OCI-LY1 (cell line): Measurements from ENCODE around the gene SLC24A3.

ENCODE experiments used
- H2AFZ ChIP-seq: fragments of 200-600 bp; sonication (generic), shearing (Covaris generic); 2 replicates; pipeline ENCODE4 v1.6.0; 2014; ENCODE audit warnings: antibody characterized with exemption, mild to moderate bottlenecking, low read length
- H3F3A ChIP-seq: fragments of 200-600 bp; sonication (generic), shearing (Covaris generic); 2 replicates; pipeline ENCODE4 v1.6.0; 2014; ENCODE audit warnings: mild to moderate bottlenecking, antibody characterized with exemption, low read length, moderate library complexity; ENCODE audit not compliant: insufficient read depth
- H3K27ac ChIP-seq: fragments of 200-600 bp; sonication (generic); 2 replicates; pipeline ENCODE4 v1.5.1; 2014; ENCODE audit warnings: low read length, mixed run types, mild to moderate bottlenecking, low read depth; ENCODE audit not compliant: poor library complexity, severe bottlenecking
- H3K27me3 ChIP-seq: fragments of 200-600 bp; sonication (generic); 2 replicates; pipeline ENCODE4 v1.6.0; 2014; ENCODE audit warnings: antibody characterized with exemption, mild to moderate bottlenecking, low read length, moderate library complexity; ENCODE audit not compliant: insufficient read depth
- H3K36me3 ChIP-seq: fragments of 200-600 bp; sonication (generic); 2 replicates; pipeline ENCODE4 v1.6.1; 2014; ENCODE audit warnings: mild to moderate bottlenecking, antibody characterized with exemption, low read length, moderate library complexity, mixed read lengths; ENCODE audit not compliant: insufficient read depth
- H3K4me1 ChIP-seq: fragments of 200-600 bp; sonication (generic); 2 replicates; pipeline ENCODE4 v1.5.1; 2014; ENCODE audit warnings: mild to moderate bottlenecking, low read length, moderate library complexity; ENCODE audit not compliant: insufficient read depth, severe bottlenecking
- H3K4me2 ChIP-seq: fragments of 200-600 bp; sonication (generic), shearing (Covaris generic); 2 replicates; pipeline ENCODE4 v1.6.1; 2014; ENCODE audit warnings: low read length
- H3K4me3 ChIP-seq: fragments of 200-600 bp; sonication (generic); 2 replicates; pipeline ENCODE4 v1.5.1; 2014; ENCODE audit warnings: low read length, low read depth, mild to moderate bottlenecking, mixed read lengths; ENCODE audit not compliant: poor library complexity, severe bottlenecking
- H3K79me2 ChIP-seq: fragments of 200-600 bp; shearing (Covaris generic); 2 replicates; pipeline ENCODE4 v1.6.1; 2016; ENCODE audit warnings: mixed run types, low read length, mixed read lengths; ENCODE audit not compliant: insufficient read depth
- H3K9ac ChIP-seq: fragments of 200-600 bp; sonication (generic), shearing (Covaris generic); 2 replicates; pipeline ENCODE4 v1.6.1; 2014; ENCODE audit warnings: mild to moderate bottlenecking, low read length, mixed read lengths
- H3K9me2 ChIP-seq: fragments of 200-600 bp; sonication (generic), shearing (Covaris generic); 2 replicates; pipeline ENCODE4 v1.6.1; 2014; ENCODE audit warnings: low read depth, mild to moderate bottlenecking, low read length, mixed read lengths
- H3K9me3 ChIP-seq: fragments of 200-600 bp; shearing (Covaris generic); 2 replicates; pipeline ENCODE4 v1.6.1; 2014; ENCODE audit warnings: low read length, mixed read lengths
- H4K20me1 ChIP-seq: fragments of 200-600 bp; sonication (generic), shearing (Covaris generic); 2 replicates; pipeline ENCODE4 v1.6.0; 2016; ENCODE audit warnings: mild to moderate bottlenecking, low read length; ENCODE audit not compliant: insufficient read depth
- CTCF ChIP-seq: fragments of 200-600 bp; sonication (generic), shearing (Covaris generic); IDR thresholded peaks from 2 replicates; pipeline ENCODE4 v1.5.1; 2017; ENCODE audit warnings: mild to moderate bottlenecking, antibody characterized with exemption, low read length, moderate library complexity, mixed read lengths
- EZH2 ChIP-seq: fragments of 200-600 bp; sonication (generic), shearing (Covaris generic); IDR thresholded peaks from 2 replicates; pipeline ENCODE4 v1.8.0; 2017; ENCODE audit warnings: borderline replicate concordance, mixed run types, mild to moderate bottlenecking, antibody characterized with exemption, low read length, moderate library complexity, mixed read lengths

Gene SLC24A3

GRCh38 chr20:19426356-19426755 lies 213.9 kb downstream of the SLC24A3 start:
- no peak overlapping the region for H3K4me3 ChIP-seq
- no peaks in the 10 kb centered on the region for H3K4me1 ChIP-seq
- no peak overlapping the region for H3K27ac ChIP-seq
- H4K20me1 ChIP-seq = no peaks in the 10 kb centered on the region
- H3K27me3 ChIP-seq = 0 out of 2 replicates have a peak, but pooled peaks cover 3% of the 10 kb centered on the region
- H3F3A ChIP-seq = no peaks in the 10 kb centered on the region
- H3K9me2 ChIP-seq = no peaks in the 10 kb centered on the region
- no peaks in the 10 kb centered on the region for H3K79me2 ChIP-seq
- no peak overlapping the region for H3K4me2 ChIP-seq
- H3K9ac ChIP-seq = no peak overlapping the region
- H3K36me3 ChIP-seq = no peaks in the 10 kb centered on the region
- no peaks in the 10 kb centered on the region for H3K9me3 ChIP-seq
- no peak overlapping the region for H2AFZ ChIP-seq
- TF ChIP-seq CTCF (no peak), EZH2 (no peak)

- Histone ChIP-seq H3F3A (no peaks in the 10 kb centered on the region), H3K4me1 (no peaks in the 10 kb centered on the region), H3K4me2 (no peak overlapping the region), H3K9ac (no peak overlapping the region), H3K9me3 (no peaks in the 10 kb centered on the region), H3K9me2 (no peaks in the 10 kb centered on the region), H3K4me3 (no peak overlapping the region), H2AFZ (no peak overlapping the region), H3K27me3 (0 out of 2 replicates have a peak, but pooled peaks cover 3% of the 10 kb centered on the region), H3K36me3 (no peaks in the 10 kb centered on the region), H3K79me2 (no peaks in the 10 kb centered on the region), H3K27ac (no peak overlapping the region), H4K20me1 (no peaks in the 10 kb centered on the region)
- TF ChIP-seq CTCF (no peak), EZH2 (no peak)
These were observed 215.0 kb downstream of the SLC24A3 start for GRCh38 chr20:19427480-19427879.

GRCh38 chr20:19427913-19428312 lies 215.5 kb downstream of the SLC24A3 start:
- no peak overlapping the region for H3K4me3 ChIP-seq
- H3K27me3 ChIP-seq = 0 out of 2 replicates have a peak, but pooled peaks cover 3% of the 10 kb centered on the region
- no peaks in the 10 kb centered on the region for H4K20me1 ChIP-seq
- H3K9me3 ChIP-seq = no peaks in the 10 kb centered on the region
- no peak overlapping the region for H3K27ac ChIP-seq
- H3K4me2 ChIP-seq = no peak overlapping the region
- TF ChIP-seq EZH2 (no peak), CTCF (no peak)
- no peaks in the 10 kb centered on the region for H3K4me1 ChIP-seq
- H3K36me3 ChIP-seq = no peaks in the 10 kb centered on the region
- no peak overlapping the region for H2AFZ ChIP-seq
- H3F3A ChIP-seq = no peaks in the 10 kb centered on the region
- H3K9ac ChIP-seq = no peak overlapping the region
- no peaks in the 10 kb centered on the region for H3K9me2 ChIP-seq
- H3K79me2 ChIP-seq = no peaks in the 10 kb centered on the region
